Liver (tissue), 9 donors: ENCODE data around the gene USP9X. TPM values are rescaled to one million over a fixed set of nuclear protein-coding genes. Genes with fewer than 3 reads are reported as not detected.

Experiments used
- DNase-seq: peaks from one replicate; pipeline ENCODE4 v3.0.0-alpha.2; 2017; ENCODE audit warnings: low spot score
- H3K27ac ChIP-seq, 2 donors: one replicate each; pipeline ENCODE4 v1.7.0; 2013; ENCODE audit warnings: inconsistent platforms in 2 of 2, low read length in 2 of 2, control low read depth in 1 of 2, low read depth in 1 of 2, mild to moderate bottlenecking in 1 of 2
- H3K27me3 ChIP-seq, 4 donors: one replicate each; pipeline versions ENCODE4 v1.6.1 to v1.7.0; 2013; ENCODE audit warnings: low read length in 3 of 4, inconsistent platforms in 1 of 4, mild to moderate bottlenecking in 1 of 4, moderate library complexity in 1 of 4; ENCODE audit not compliant: control insufficient read depth in 4 of 4, insufficient read depth in 4 of 4
- H3K36me3 ChIP-seq, 4 donors: one replicate each; pipeline versions ENCODE4 v1.6.1 to v1.7.0; 2013; ENCODE audit warnings: low read length in 3 of 4, mild to moderate bottlenecking in 3 of 4, low read depth in 1 of 4, moderate library complexity in 1 of 4; ENCODE audit not compliant: control insufficient read depth in 4 of 4, insufficient read depth in 3 of 4
- H3K4me1 ChIP-seq, 4 donors: one replicate each; pipeline versions ENCODE4 v1.6.1 to v1.7.0; 2013; ENCODE audit warnings: low read length in 3 of 4, mild to moderate bottlenecking in 3 of 4, moderate library complexity in 1 of 4; ENCODE audit not compliant: control insufficient read depth in 4 of 4, insufficient read depth in 4 of 4
- H3K4me3 ChIP-seq, 3 donors: one replicate each; pipeline versions ENCODE4 v1.6.1 to v1.7.0; 2013; ENCODE audit warnings: low read length in 3 of 3, control low read depth in 1 of 3, low read depth in 1 of 3, mild to moderate bottlenecking in 1 of 3
- H3K9ac ChIP-seq, 2 donors: one replicate each; pipeline ENCODE4 v1.7.0; 2013; ENCODE audit warnings: low read length in 2 of 2, mild to moderate bottlenecking in 2 of 2, moderate library complexity in 2 of 2, control low read depth in 1 of 2, low read depth in 1 of 2
- H3K9me3 ChIP-seq, 4 donors: one replicate each; pipeline versions ENCODE4 v1.6.1 to v1.7.0; 2013; ENCODE audit warnings: low read length in 3 of 4; ENCODE audit not compliant: control insufficient read depth in 4 of 4
- FOXA1 ChIP-seq: IDR thresholded peaks from 2 replicates; pipeline ENCODE4 v1.6.1; 2016; ENCODE audit warnings: antibody characterized with exemption
- GABPA ChIP-seq, 2 donors: IDR thresholded peaks in 1 of 2; conservative IDR thresholded peaks in 1 of 2; 2 replicates each; pipeline ENCODE4 v1.6.1; 2016; ENCODE audit warnings: antibody characterized with exemption in 2 of 2, mild to moderate bottlenecking in 1 of 2, moderate library complexity in 1 of 2
- HNF4A ChIP-seq, 2 donors: conservative IDR thresholded peaks; 2 replicates each; pipeline ENCODE4 v1.6.1; 2016; ENCODE audit warnings: antibody characterized with exemption in 2 of 2, mild to moderate bottlenecking in 2 of 2
- JUND ChIP-seq, 2 donors: IDR thresholded peaks; 2 replicates each; pipeline ENCODE4 v1.6.1; 2016; ENCODE audit warnings: antibody characterized with exemption in 2 of 2
- NR2F2 ChIP-seq: IDR thresholded peaks from 2 replicates; pipeline ENCODE4 v1.6.1; 2016; ENCODE audit warnings: antibody characterized with exemption
- RAD21 ChIP-seq, 2 donors: IDR thresholded peaks; 2 replicates each; pipeline ENCODE4 v1.6.1; 2016; ENCODE audit warnings: antibody characterized with exemption in 2 of 2, mild to moderate bottlenecking in 2 of 2
- REST ChIP-seq: IDR thresholded peaks from 2 replicates; pipeline ENCODE4 v1.6.1; 2016; ENCODE audit warnings: antibody characterized with exemption, mild to moderate bottlenecking
- RXRA ChIP-seq, 2 donors: IDR thresholded peaks; 2 replicates each; pipeline ENCODE4 v1.6.1; 2017 to 2018; ENCODE audit warnings: antibody characterized with exemption in 2 of 2, mild to moderate bottlenecking in 1 of 2
- YY1 ChIP-seq: IDR thresholded peaks from 2 replicates; pipeline ENCODE4 v1.6.1; 2016; ENCODE audit warnings: antibody characterized with exemption, mild to moderate bottlenecking
- WGBS: extraction: QIAGEN DNeasy Blood & Tissue Kit; methylation state at CpG from one replicate; pipeline ENCODE4 v1.1.7; 2013; 5-methylcytosine and 5-hydroxymethylcytosine counted together
- polyA plus RNA-seq, 2 donors: library from polyadenylated mRNA; stranded (reverse) in 1 of 2; unstranded in 1 of 2; fragments of 200-250 nt in 1 of 2; fragments of >200 nt in 1 of 2; fragmentation: Nextera tagmentation in 1 of 2; extraction: Ambion mirVana in 1 of 2; gene quantifications; one replicate each; pipeline versions ENCODE4 v1.2.1 to v1.2.3, GENCODE V29; 2013 to 2015
- total RNA-seq, 2 donors: library from RNA; depleted of rRNA; stranded (reverse); fragments of >200 nt; gene quantifications; one replicate each; pipeline ENCODE4 v1.2.3, GENCODE V29; 2014
- TF ChIP-seq, protein P1 (sequence below): IDR thresholded peaks from 2 replicates; pipeline ENCODE4 v1.6.1; 2016; ENCODE audit warnings: antibody characterized with exemption
- TF ChIP-seq, protein P2 (sequence below): fragments of 150-350 bp; IDR thresholded peaks from 2 replicates; pipeline ENCODE4 v1.5.1; 2017; ENCODE audit warnings: improper control_type of control experiment, low read depth, low read length; ENCODE audit not compliant: missing input control
- TF ChIP-seq, protein P3 (sequence below): IDR thresholded peaks from 2 replicates; pipeline ENCODE4 v1.6.1; 2016; ENCODE audit warnings: antibody characterized with exemption
- donor health status: healthy.
- donor health status: healthy.
- donor health status: healthy.
- donor health status: healthy.
- donor health status: healthy.

Gene USP9X
- total and polyA plus RNA-seq, 4 donors, result 13.4 to 117 (median 60.9) TPM

DNA sequence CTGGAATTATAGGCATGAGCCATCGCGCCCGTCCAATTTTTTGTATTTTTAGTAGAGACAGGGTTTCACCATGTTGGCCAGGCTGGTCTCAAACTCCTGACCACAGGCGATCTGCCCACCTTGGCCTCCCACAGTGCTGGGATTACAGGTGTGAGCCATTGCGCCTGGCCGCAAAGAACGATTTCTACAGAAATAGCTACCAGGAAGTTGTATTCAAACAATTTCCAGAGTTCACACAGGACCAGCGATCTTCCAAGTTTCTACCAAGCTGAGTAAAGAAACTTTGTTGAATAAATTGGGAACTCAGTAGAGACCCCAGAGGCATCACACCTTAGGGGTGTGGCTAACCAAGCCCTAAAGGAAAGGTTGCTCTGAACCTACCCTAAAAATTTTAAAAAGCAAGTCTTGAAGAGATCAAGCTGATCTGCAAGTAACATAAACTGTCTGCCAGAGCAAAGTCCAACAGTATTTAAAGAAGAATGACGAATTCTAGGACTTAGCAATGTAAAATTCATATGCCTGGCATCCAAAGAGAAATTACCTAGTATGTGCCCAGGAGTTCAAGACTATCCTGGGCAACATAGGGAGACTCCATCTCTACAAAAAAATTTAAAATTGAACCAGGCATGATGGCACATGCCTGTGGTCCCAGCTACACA lies 48.4 kb upstream of the USP9X start:
- H3K4me3 ChIP-seq, result no peak overlapping the region
- H3K27ac ChIP-seq, result no peak overlapping the region
- no peak for DNase-seq
- no peak overlapping the region for H3K9ac ChIP-seq
- H3K27me3 ChIP-seq, result no peaks in the 10 kb centered on the region
- H3K9me3 ChIP-seq, result no peaks in the 10 kb centered on the region
- H3K36me3 ChIP-seq, result no peaks in the 10 kb centered on the region
- WGBS, result 81% methylated on average over 9 of the region's 9 CpGs
- TF ChIP-seq FOXA1 (no peak), REST (no peak), JUND (IDR thresholded peaks at IDR 0.05) (no peak), RXRA (IDR thresholded peaks at IDR 0.05) (no peak), NR2F2 (no peak), RAD21 (IDR thresholded peaks at IDR 0.05) (no peak), HNF4A (conservative IDR thresholded peaks at IDR 0.05) (no peak)
- TF ChIP-seq, protein P1, sequence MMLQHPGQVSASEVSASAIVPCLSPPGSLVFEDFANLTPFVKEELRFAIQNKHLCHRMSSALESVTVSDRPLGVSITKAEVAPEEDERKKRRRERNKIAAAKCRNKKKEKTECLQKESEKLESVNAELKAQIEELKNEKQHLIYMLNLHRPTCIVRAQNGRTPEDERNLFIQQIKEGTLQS, result no peak
- TF ChIP-seq, protein P2, sequence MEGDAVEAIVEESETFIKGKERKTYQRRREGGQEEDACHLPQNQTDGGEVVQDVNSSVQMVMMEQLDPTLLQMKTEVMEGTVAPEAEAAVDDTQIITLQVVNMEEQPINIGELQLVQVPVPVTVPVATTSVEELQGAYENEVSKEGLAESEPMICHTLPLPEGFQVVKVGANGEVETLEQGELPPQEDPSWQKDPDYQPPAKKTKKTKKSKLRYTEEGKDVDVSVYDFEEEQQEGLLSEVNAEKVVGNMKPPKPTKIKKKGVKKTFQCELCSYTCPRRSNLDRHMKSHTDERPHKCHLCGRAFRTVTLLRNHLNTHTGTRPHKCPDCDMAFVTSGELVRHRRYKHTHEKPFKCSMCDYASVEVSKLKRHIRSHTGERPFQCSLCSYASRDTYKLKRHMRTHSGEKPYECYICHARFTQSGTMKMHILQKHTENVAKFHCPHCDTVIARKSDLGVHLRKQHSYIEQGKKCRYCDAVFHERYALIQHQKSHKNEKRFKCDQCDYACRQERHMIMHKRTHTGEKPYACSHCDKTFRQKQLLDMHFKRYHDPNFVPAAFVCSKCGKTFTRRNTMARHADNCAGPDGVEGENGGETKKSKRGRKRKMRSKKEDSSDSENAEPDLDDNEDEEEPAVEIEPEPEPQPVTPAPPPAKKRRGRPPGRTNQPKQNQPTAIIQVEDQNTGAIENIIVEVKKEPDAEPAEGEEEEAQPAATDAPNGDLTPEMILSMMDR, result no peak
- TF ChIP-seq, protein P3, sequence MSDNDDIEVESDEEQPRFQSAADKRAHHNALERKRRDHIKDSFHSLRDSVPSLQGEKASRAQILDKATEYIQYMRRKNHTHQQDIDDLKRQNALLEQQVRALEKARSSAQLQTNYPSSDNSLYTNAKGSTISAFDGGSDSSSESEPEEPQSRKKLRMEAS, result no peak
- H3K4me1 ChIP-seq, result no peaks in the 10 kb centered on the region

- TF ChIP-seq, protein P1, result no peak
- no peak for TF ChIP-seq YY1
- TF ChIP-seq GABPA (IDR thresholded peaks at IDR 0.05 in 1 of 2, conservative IDR thresholded peaks at IDR 0.05 in 1 of 2), result no peak
- TF ChIP-seq, protein P2, result no peak
- 76% methylated on average over 6 of the region's 6 CpGs for WGBS
- Histone ChIP-seq H3K4me1 (peaks cover 3 to 13% (median 6%) of the 10 kb centered on the region in 4 donors), H3K36me3 (no peaks in the 10 kb centered on the region), H3K4me3 (no peak overlapping the region), H3K27ac (no peak overlapping the region), H3K9ac (no peak overlapping the region), H3K9me3 (no peaks in the 10 kb centered on the region), H3K27me3 (no peaks in the 10 kb centered on the region)
- DNase-seq, result no peak
These were observed 42.0 kb upstream of the USP9X start for GRCh38 chrX:41043196-41043595.
